ENCODE results near the gene HTR3A.

The HTR3A gene

GRCh38 chr11:114025329-114025907, 50.5 kb downstream of the HTR3A start:
- DNase-seq = no peak

GRCh38 chr11:114026355-114026754, 51.4 kb downstream of the HTR3A start:
- peak; percentile 21 for DNase-seq

GRCh38 chr11:114027391-114027790, 52.5 kb downstream of the HTR3A start:
- no peak for DNase-seq

GRCh38 chr11:114027926-114028325, 53.0 kb downstream of the HTR3A start:
- DNase-seq = no peak

GRCh38 chr11:114031246-114031966, 56.5 kb downstream of the HTR3A start:
- DNase-seq = no peak

GRCh38 chr11:114031967-114032320, 57.0 kb downstream of the HTR3A start:
- DNase-seq = no peak

GRCh38 chr11:114033066-114033465, 58.2 kb downstream of the HTR3A start:
- no peak for DNase-seq

GRCh38 chr11:114033572-114033971, 58.7 kb downstream of the HTR3A start:
- no peak for DNase-seq

GRCh38 chr11:114034956-114035355, 60.0 kb downstream of the HTR3A start:
- DNase-seq = no peak

- DNase-seq = peak; percentile 71
Measured at GRCh38 chr11:114036147-114036811, 61.4 kb downstream of the HTR3A start.

- no peak for DNase-seq
Measured at GRCh38 chr11:114036958-114037357, 62.0 kb downstream of the HTR3A start.

- DNase-seq = no peak
Measured at GRCh38 chr11:114039551-114039950, 64.6 kb downstream of the HTR3A start.
